Neutrophil (primary cell): ENCODE data around the gene WNT11.

Experiments used
- H3K27ac ChIP-seq: fragments of 200-600 bp; sonication (generic); 2 replicates; pipeline ENCODE4 v1.5.1; 2016; ENCODE audit warnings: mild to moderate bottlenecking, moderate library complexity
- H3K27me3 ChIP-seq: fragments of 200-600 bp; sonication (generic); 2 replicates; pipeline ENCODE4 v1.6.0; 2016; ENCODE audit warnings: mild to moderate bottlenecking
- H3K36me3 ChIP-seq: fragments of 200-600 bp; sonication (generic); 2 replicates; pipeline ENCODE4 v1.5.1; 2017
- H3K4me1 ChIP-seq, 2 experiments: fragments of 200-600 bp in 1 of 2; sonication (generic) in 1 of 2; 1 replicate in 1 of 2; 2 replicates in 1 of 2; pipeline versions ENCODE4 v1.5.1 to v1.6.1; 2013 to 2016; ENCODE audit warnings: low read depth in 1 of 2, low read length in 1 of 2, mild to moderate bottlenecking in 1 of 2, moderate library complexity in 1 of 2; ENCODE audit not compliant: control insufficient read depth in 1 of 2, insufficient read depth in 1 of 2
- H3K4me3 ChIP-seq, 2 experiments: fragments of 200-600 bp in 1 of 2; sonication (generic) in 1 of 2; 1 replicate in 1 of 2; 2 replicates in 1 of 2; pipeline ENCODE4 v1.5.1; 2013 to 2016; ENCODE audit warnings: low read depth in 1 of 2, low read length in 1 of 2, mild to moderate bottlenecking in 1 of 2, moderate library complexity in 1 of 2
- H3K9me3 ChIP-seq: fragments of 200-600 bp; sonication (generic); 2 replicates; pipeline ENCODE4 v1.5.1; 2016
- CTCF ChIP-seq: fragments of 200-600 bp; sonication (generic); IDR thresholded peaks from 2 replicates; pipeline ENCODE4 v1.5.1; 2016; ENCODE audit warnings: antibody characterized with exemption

The WNT11 gene

GRCh38 chr11:76197941-76198640, 8.2 kb downstream of the WNT11 start:
- no peaks in the 10 kb centered on the region for H3K9me3 ChIP-seq
- no peaks in the 10 kb centered on the region for H3K4me1 ChIP-seq
- H3K4me3 ChIP-seq: no peak overlapping the region
- H3K27me3 ChIP-seq: peaks cover 6% of the 10 kb centered on the region
- no peak overlapping the region for H3K27ac ChIP-seq
- no peak for TF ChIP-seq CTCF
- H3K36me3 ChIP-seq: no peaks in the 10 kb centered on the region

DNA sequence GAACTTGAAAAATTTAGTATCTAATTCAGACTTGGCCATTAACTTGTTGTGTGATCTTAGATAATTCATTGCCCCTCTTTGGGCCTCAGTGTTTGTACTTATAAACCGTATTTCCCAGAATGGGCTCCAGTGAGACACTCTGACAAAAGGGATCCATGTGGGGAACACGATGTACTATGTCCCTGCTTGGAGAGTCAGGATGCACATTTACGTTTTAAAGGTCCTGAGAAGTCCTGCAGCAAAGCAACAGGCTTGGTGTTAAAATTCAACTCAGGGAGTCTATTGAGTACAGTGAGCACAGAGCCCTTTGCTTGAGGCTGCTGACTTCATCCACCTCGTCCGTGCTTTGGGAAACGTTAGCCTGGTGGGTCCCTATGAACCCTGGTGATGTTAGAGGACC, 9.0 kb downstream of the WNT11 start:
- no peak overlapping the region for H3K27ac ChIP-seq
- no peak overlapping the region for H3K4me3 ChIP-seq
- H3K9me3 ChIP-seq: no peaks in the 10 kb centered on the region
- H3K36me3 ChIP-seq: no peaks in the 10 kb centered on the region
- TF ChIP-seq CTCF: no peak
- H3K4me1 ChIP-seq: no peaks in the 10 kb centered on the region
- H3K27me3 ChIP-seq: no peaks in the 10 kb centered on the region

DNA sequence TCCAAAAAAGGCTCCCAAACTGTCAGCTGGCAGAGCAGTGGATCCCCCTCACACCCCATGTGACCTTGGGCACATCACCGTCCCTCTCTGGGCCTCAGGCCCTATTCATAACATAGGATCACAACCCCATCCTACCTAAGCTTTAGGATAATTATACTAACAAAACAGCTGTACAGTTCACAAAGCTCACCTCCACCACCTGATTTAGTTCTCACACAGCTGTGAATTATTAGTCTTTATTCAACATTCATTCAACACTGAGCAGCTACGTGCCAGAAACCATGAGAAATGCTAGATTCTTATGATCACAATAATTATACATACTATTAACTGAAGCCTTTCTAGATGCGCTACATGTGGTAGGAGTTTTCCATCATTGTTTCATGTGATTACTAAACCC, 9.5 kb downstream of the WNT11 start:
- H3K36me3 ChIP-seq: no peaks in the 10 kb centered on the region
- H3K9me3 ChIP-seq: no peaks in the 10 kb centered on the region
- TF ChIP-seq CTCF: no peak
- no peaks in the 10 kb centered on the region for H3K4me1 ChIP-seq
- no peak overlapping the region for H3K4me3 ChIP-seq
- H3K27me3 ChIP-seq: no peaks in the 10 kb centered on the region
- H3K27ac ChIP-seq: no peak overlapping the region

DNA sequence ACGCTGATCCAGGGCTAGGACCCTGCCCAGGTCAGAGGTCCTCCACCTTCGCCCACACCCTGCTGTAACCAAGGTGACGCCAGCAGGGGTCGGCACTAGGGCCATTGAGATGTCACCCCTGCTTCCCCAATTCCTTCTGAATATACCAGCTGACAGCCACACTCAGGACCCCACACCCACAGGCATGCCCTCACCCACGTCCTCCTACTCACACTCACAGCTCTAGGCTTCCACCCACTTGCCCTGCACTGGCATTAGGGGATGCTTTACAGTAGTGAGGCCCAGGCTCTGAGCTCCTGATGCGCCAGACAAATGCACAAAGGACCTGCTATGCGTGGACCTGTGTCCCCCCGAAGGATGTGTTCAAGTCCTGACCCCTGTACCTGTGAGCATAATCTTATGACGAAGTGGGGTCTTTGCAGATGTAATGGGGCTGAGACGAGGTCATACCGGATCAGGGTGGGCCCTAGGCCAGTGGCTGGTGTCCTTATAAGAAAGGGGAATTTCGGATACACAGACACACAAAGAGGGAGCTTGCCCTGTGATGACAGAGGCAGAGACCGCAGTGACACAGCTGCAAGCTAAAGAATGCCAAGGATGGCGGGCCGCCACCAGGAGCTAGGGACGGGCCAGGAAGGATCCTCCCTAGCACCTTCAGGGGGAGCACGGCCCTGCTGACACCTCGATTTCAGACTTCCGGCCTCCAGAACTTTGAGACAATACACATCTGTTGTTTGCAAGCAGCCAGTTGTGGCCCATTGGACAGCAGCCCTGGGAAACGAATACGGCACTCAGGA, 11.2 kb downstream of the WNT11 start:
- Histone ChIP-seq H3K27ac (no peak overlapping the region), H3K27me3 (no peaks in the 10 kb centered on the region)

DNA sequence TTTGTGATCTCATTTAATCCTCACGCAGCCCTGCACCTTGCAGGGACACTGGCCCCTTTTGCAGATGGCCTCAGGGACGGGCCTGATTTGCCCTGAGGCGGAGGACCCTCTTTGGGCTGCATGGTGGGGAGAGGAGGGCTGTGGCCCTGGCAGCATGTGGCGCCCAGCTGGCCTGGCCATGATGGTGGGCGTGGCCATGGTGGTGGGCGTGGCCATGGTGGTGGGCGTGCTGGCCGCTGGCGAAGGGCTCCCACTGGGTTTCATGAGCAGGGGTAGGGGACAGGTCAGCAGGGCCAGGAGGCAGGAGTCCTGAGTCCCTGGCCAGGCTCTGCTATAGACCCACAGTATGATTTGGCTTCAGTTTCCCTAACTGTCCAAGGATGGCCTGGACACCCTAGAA, 13.1 kb downstream of the WNT11 start:
- Histone ChIP-seq H3K27me3 (no peaks in the 10 kb centered on the region), H3K4me1 (no peaks in the 10 kb centered on the region), H3K27ac (no peak overlapping the region), H3K4me3 (no peak overlapping the region), H3K9me3 (no peaks in the 10 kb centered on the region), H3K36me3 (no peaks in the 10 kb centered on the region)
- no peak for TF ChIP-seq CTCF

More for the DNA sequence above, 11.2 kb downstream of the WNT11 start:
- TF ChIP-seq CTCF: no peak
- Histone ChIP-seq H3K9me3 (no peaks in the 10 kb centered on the region), H3K36me3 (no peaks in the 10 kb centered on the region), H3K4me1 (no peaks in the 10 kb centered on the region), H3K4me3 (no peak overlapping the region)
